K562 (cell line): Measurements from ENCODE around the gene C2CD2. TPM values are rescaled to one million over a fixed set of nuclear protein-coding genes. Genes with fewer than 3 reads are reported as not detected.
A peak's percentile ranks its signal among the peaks of the same experiment; 100 is the strongest.

Experiments
- ATAC-seq: fragments of 200-7000 bp; cut with Tn5 transposase; 3 replicates; pipeline ENCODE4 v1.9.1; 2020; ENCODE audit warnings: moderate library complexity
- BruUV-seq: library from RNA; stranded (reverse); fragments of 400-500 nt; replicated peaks from 2 replicates; lab custom pipeline; 2021; lab: Mats Ljungman, UMichigan
- CTCF ChIA-PET: fragments of 300-600 bp; formaldehyde crosslinking; extraction: SDS; loops from one replicate; lab custom pipeline; 2021; ENCODE audit warnings: low intra/inter-chr PET ratio; lab: Yijun Ruan, JAX
- POLR2A ChIA-PET: fragments of 300-600, 350-650 bp; sonication (Branson Sonifier 250); formaldehyde crosslinking; extraction: SDS; loops from one replicate; lab custom pipeline; 2021; ENCODE audit warnings: antibody characterized with exemption, inconsistent platforms; lab: Yijun Ruan, JAX
- DNase-seq, 4 experiments: peaks; one replicate each; pipeline versions ENCODE4 v3.0.0 to v3.0.0-alpha.2; 2011 to 2018; ENCODE audit warnings: low spot score in 3 of 4, mixed read lengths in 3 of 4; ENCODE audit errors: extremely low read depth in 1 of 4
- FAIRE-seq: peaks from 2 replicates; lab custom pipeline; 2011; peaks lifted over from hg19 to GRCh38; lab: Jason Lieb, UNC
- H2AFZ ChIP-seq: 2 replicates; pipeline ENCODE4 v1.6.0; 2011; ENCODE audit warnings: low read depth, low read length, control low read depth, inconsistent platforms
- H3K27ac ChIP-seq: fragments of 200-600 bp; 3 replicates; pipeline ENCODE4 v1.8.0; 2011; ENCODE audit warnings: low read depth, mild to moderate bottlenecking, control low read depth, inconsistent platforms, low read length, moderate library complexity, mixed read lengths; ENCODE audit errors: extremely low read depth
- H3K27me3 ChIP-seq, 2 experiments: fragments of 300-600 bp in 1 of 2; 2 replicates in 1 of 2; 3 replicates in 1 of 2; pipeline versions ENCODE4 v1.6.0 to v1.8.0; 2011; ENCODE audit warnings: inconsistent platforms in 2 of 2, low read length in 2 of 2, mild to moderate bottlenecking in 1 of 2, mixed read lengths in 1 of 2, moderate library complexity in 1 of 2; ENCODE audit not compliant: control insufficient read depth in 2 of 2, insufficient read depth in 2 of 2
- H3K36me3 ChIP-seq: fragments of 300-600 bp; 3 replicates; pipeline ENCODE4 v1.8.0; 2011; ENCODE audit warnings: mild to moderate bottlenecking, low read length, inconsistent platforms; ENCODE audit not compliant: control insufficient read depth, insufficient read depth
- H3K4me1 ChIP-seq, 2 experiments: fragments of 200-600 bp in 1 of 2; replicated peaks in 1 of 2; 2 replicates in 1 of 2; 3 replicates in 1 of 2; pipeline versions ENCODE4 v1.5.1 to v1.8.0; 2011; ENCODE audit warnings: inconsistent platforms in 2 of 2, low read length in 2 of 2, mild to moderate bottlenecking in 1 of 2, mixed read lengths in 1 of 2, moderate library complexity in 1 of 2; ENCODE audit not compliant: control insufficient read depth in 2 of 2, insufficient read depth in 2 of 2
- H3K4me2 ChIP-seq: 2 replicates; pipeline ENCODE4 v1.6.1; 2011; ENCODE audit warnings: low read length, control low read depth, inconsistent platforms, mixed read lengths; ENCODE audit not compliant: insufficient read depth
- H3K4me3 ChIP-seq: fragments of 200-600 bp; sonication (generic), shearing (Covaris generic); 2 replicates; pipeline ENCODE4 v1.5.1; 2016; ENCODE audit warnings: control low read depth, inconsistent platforms
- H3K79me2 ChIP-seq: fragments of 200-600 bp; 3 replicates; pipeline ENCODE4 v1.8.0; 2011; ENCODE audit warnings: low read length, inconsistent platforms; ENCODE audit not compliant: control insufficient read depth, insufficient read depth
- H3K9ac ChIP-seq, 2 experiments: 2 replicates each; pipeline versions ENCODE4 v1.6.0 to v1.6.1; 2011; ENCODE audit warnings: low read depth in 2 of 2, low read length in 2 of 2, control low read depth in 1 of 2, inconsistent platforms in 1 of 2, mild to moderate bottlenecking in 1 of 2, mixed read lengths in 1 of 2; ENCODE audit not compliant: insufficient read depth in 1 of 2
- H3K9me1 ChIP-seq: one replicate; pipeline ENCODE4 v1.6.0; 2011; ENCODE audit warnings: inconsistent platforms, mild to moderate bottlenecking, low read length, moderate library complexity; ENCODE audit not compliant: control insufficient read depth, insufficient read depth
- H3K9me3 ChIP-seq: replicated peaks from 2 replicates; pipeline ENCODE4 v1.5.1; 2011; ENCODE audit warnings: low read depth, low read length, inconsistent platforms; ENCODE audit not compliant: control insufficient read depth, insufficient read depth
- H4K20me1 ChIP-seq: replicated peaks from 2 replicates; pipeline ENCODE4 v1.6.1; 2011; ENCODE audit warnings: low read length, inconsistent platforms, mixed read lengths; ENCODE audit not compliant: control insufficient read depth, insufficient read depth
- CREM ChIP-seq: IDR thresholded peaks from 2 replicates; pipeline ENCODE4 v1.6.1; 2014; ENCODE audit warnings: antibody characterized with exemption, low read depth
- FOXM1 ChIP-seq, 2 experiments: fragments of 450-650 bp in 1 of 2; sonication (generic) in 1 of 2; formaldehyde crosslinking in 1 of 2; IDR thresholded peaks; 2 replicates each; pipeline versions ENCODE4 v1.6.1 to v1.9.0; 2017 to 2022; ENCODE audit warnings: low read depth in 2 of 2, mild to moderate bottlenecking in 2 of 2, missing genetic modification reagents in 1 of 2, moderate library complexity in 1 of 2
- GTF2E2 ChIP-seq: fragments of 200-800 bp; sonication (Bioruptor generic); IDR thresholded peaks from 2 replicates; pipeline ENCODE4 v1.6.1; 2016; ENCODE audit warnings: missing genetic modification characterization, missing compliant biosample characterization
- HMG20A ChIP-seq: fragments of 450-650 bp; formaldehyde crosslinking; conservative IDR thresholded peaks from 2 replicates; pipeline ENCODE4 v1.4.0; 2020; ENCODE audit warnings: mild to moderate bottlenecking, mixed read lengths
- KDM4B ChIP-seq, 2 experiments: fragments of 450-650 bp in 1 of 2; sonication (generic) in 1 of 2; IDR thresholded peaks; 2 replicates each; pipeline ENCODE4 v1.6.1; 2016 to 2017; ENCODE audit warnings: borderline replicate concordance in 2 of 2, antibody characterized with exemption in 1 of 2, low read depth in 1 of 2, mild to moderate bottlenecking in 1 of 2
- NCOA1 ChIP-seq: fragments of 450-650 bp; IDR thresholded peaks from 2 replicates; pipeline ENCODE4 v1.6.1; 2016; ENCODE audit warnings: low read depth
- RB1 ChIP-seq: fragments of 450-650 bp; IDR thresholded peaks from 2 replicates; pipeline ENCODE4 v1.6.1; 2017; ENCODE audit warnings: low read depth, mild to moderate bottlenecking
- SAFB ChIP-seq: fragments of 200-400 bp; formaldehyde crosslinking; IDR thresholded peaks from 2 replicates; pipeline ENCODE4 v1.6.1; 2017; ENCODE audit warnings: low read depth, low read length, borderline replicate concordance
- TEAD4 ChIP-seq, 2 experiments: sonication (generic) in 1 of 2; formaldehyde crosslinking in 1 of 2; IDR thresholded peaks; 2 replicates each; pipeline versions ENCODE4 v1.6.1 to v1.8.0; 2012 to 2022; ENCODE audit warnings: borderline replicate concordance in 1 of 2, inconsistent platforms in 1 of 2, low read length in 1 of 2, mild to moderate bottlenecking in 1 of 2, missing genetic modification reagents in 1 of 2
- ZC3H4 ChIP-seq: sonication (generic); formaldehyde crosslinking; IDR thresholded peaks from 2 replicates; pipeline ENCODE4 v1.9.0; 2021; ENCODE audit warnings: missing genetic modification reagents, borderline replicate concordance
- ZNF146 ChIP-seq: IDR thresholded peaks from one replicate; pipeline ENCODE4 v1.6.1; 2018; ENCODE audit warnings: missing compliant biosample characterization; ENCODE audit not compliant: unreplicated experiment
- ZNF224 ChIP-seq: sonication (generic); formaldehyde crosslinking; IDR thresholded peaks from 2 replicates; pipeline ENCODE4 v1.8.0; 2022; ENCODE audit warnings: mild to moderate bottlenecking, missing genetic modification reagents
- ZNF717 ChIP-seq: fragments of 250-450 bp; sonication (Bioruptor Pico); IDR thresholded peaks from 2 replicates; pipeline ENCODE4 v1.5.0; 2021
- WGBS: fragments of 100-300 bp; shearing (Covaris generic); methylation state at CpG from one replicate; pipeline ENCODE4 v1.1.6; 2016; ENCODE audit warnings: low coverage, mixed read lengths; ENCODE audit not compliant: insufficient coverage; ENCODE audit errors: missing lambda C conversion rate; 5-methylcytosine and 5-hydroxymethylcytosine counted together
- in situ Hi-C: fragments of 300-500 bp; cut with MboI; formaldehyde crosslinking; loops from 4 replicates; pipeline ENCODE4 v1.15.0; 2018; ENCODE audit warnings: inconsistent platforms, mixed read lengths
- intact Hi-C: fragments of 100-400 bp; cut with micrococcal nuclease; formaldehyde crosslinking; loops from 2 replicates; pipeline ENCODE4 v1.14.2; 2022
- polyA plus RNA-seq, 8 experiments: library from polyadenylated mRNA; depleted of rRNA in 4 of 8; stranded (reverse) in 5 of 8; unstranded in 3 of 8; fragments of >200 nt; fragmentation: Nextera tagmentation in 2 of 8; fragmentation: Illumina TruSeq in 1 of 8; extraction: Ambion mirVana in 2 of 8; extraction: Trizol in 1 of 8; gene quantifications; 2 replicates each; pipeline versions ENCODE4 v1.2.1 to v1.2.3, GENCODE V29; 2011 to 2014; ENCODE audit warnings: inconsistent platforms in 1 of 8, missing spikeins in 1 of 8
- total RNA-seq, 7 experiments: library from RNA; depleted of rRNA in 6 of 7; stranded (reverse); fragments of >200 nt in 6 of 7; fragmentation: Illumina TruSeq in 2 of 7; extraction: Trizol in 2 of 7; gene quantifications; 2 replicates each; pipeline versions ENCODE4 v1.2.1 to v1.2.3, GENCODE V29; 2011 to 2021; ENCODE audit warnings: low replicate concordance in 1 of 7
- TF ChIP-seq, protein P1 (sequence below), 2 experiments: fragments of 450-650 bp in 1 of 2; sonication (generic) in 1 of 2; formaldehyde crosslinking; conservative IDR thresholded peaks; 2 replicates each; pipeline versions ENCODE4 v1.4.0 to v1.8.1; 2020 to 2022; ENCODE audit warnings: mild to moderate bottlenecking in 1 of 2, missing genetic modification reagents in 1 of 2
- TF ChIP-seq, protein P2 (sequence below): fragments of 250-450 bp; sonication (Bioruptor Pico); IDR thresholded peaks from 2 replicates; pipeline ENCODE4 v1.8.0; 2022; ENCODE audit warnings: inconsistent platforms

C2CD2 gene
- total and polyA plus RNA-seq, 9 of the 15 experiments (the other 6 are each of a cell fraction or from before 2014, with no cell fraction given) = 1.3 to 21.6 (median 12.1) TPM

DNA sequence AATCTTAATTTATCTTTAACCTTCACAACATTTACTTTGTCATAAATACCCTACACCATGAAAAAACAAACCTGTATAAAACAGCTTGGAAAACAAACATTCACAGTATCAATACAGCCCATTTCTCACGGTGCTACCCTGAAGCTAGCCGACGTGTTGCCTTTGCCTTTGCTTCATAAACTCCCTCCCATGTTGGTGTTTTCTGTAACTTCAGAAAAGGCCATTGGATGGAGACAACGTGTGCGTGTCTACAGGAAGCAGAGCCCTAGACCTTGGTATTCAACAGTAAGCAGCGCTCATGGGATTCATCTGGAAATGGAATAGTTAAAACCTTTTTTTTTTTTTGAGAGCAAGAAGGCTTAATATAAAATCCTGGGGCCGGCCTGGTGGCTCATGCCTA is 67.5 kb downstream of the C2CD2 start:
- no peak overlapping the region for H2AFZ ChIP-seq
- H3K27ac ChIP-seq = no peak overlapping the region
- POLR2A ChIA-PET = no interaction called here
- H3K79me2 ChIP-seq = no peaks in the 10 kb centered on the region
- in situ Hi-C loops (no loop called here), intact Hi-C loops (no loop called here)
- peaks cover 0 to 3% of the 10 kb centered on the region in 2 experiments; a peak in 1 of 5 replicates for H3K4me1 ChIP-seq
- H3K9me3 ChIP-seq = no peaks in the 10 kb centered on the region
- 73% methylated on average over 7 of the region's 7 CpGs for WGBS
- no peak for FAIRE-seq
- DNase-seq = no peak
- no peak overlapping the region for H3K4me2 ChIP-seq
- CTCF ChIA-PET = no interaction called here
- no peak overlapping the region for H3K9ac ChIP-seq
- H3K36me3 ChIP-seq = no peaks in the 10 kb centered on the region; the same call in 2 of the 3 replicates
- TF ChIP-seq ZNF717 (no peak), SAFB (no peak), GTF2E2 (tag) (no peak), KDM4B (IDR thresholded peaks at IDR 0.05; ENCODE audit: borderline replicate concordance in 2 of 2, low read depth in 1 of 2) (no peak), ZNF146 (CRISPR knock-in tag) (no peak), CREM (no peak), ZNF224 (CRISPR knock-in tag) (no peak), NCOA1 (no peak), ZC3H4 (CRISPR knock-in tag) (no peak), FOXM1 (IDR thresholded peaks at IDR 0.05; ENCODE audit: low read depth) (no peak), FOXM1 (CRISPR knock-in tag; IDR thresholded peaks at IDR 0.05; ENCODE audit: low read depth) (no peak), RB1 (no peak), TEAD4 (IDR thresholded peaks at IDR 0.05; ENCODE audit: low read length) (no peak), TEAD4 (CRISPR knock-in tag; IDR thresholded peaks at IDR 0.05; ENCODE audit: borderline replicate concordance) (no peak), HMG20A (no peak)
- TF ChIP-seq, protein P1, sequence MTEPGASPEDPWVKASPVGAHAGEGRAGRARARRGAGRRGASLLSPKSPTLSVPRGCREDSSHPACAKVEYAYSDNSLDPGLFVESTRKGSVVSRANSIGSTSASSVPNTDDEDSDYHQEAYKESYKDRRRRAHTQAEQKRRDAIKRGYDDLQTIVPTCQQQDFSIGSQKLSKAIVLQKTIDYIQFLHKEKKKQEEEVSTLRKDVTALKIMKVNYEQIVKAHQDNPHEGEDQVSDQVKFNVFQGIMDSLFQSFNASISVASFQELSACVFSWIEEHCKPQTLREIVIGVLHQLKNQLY (CRISPR knock-in tag; conservative IDR thresholded peaks at IDR 0.05) = no peak
- TF ChIP-seq, protein P2, sequence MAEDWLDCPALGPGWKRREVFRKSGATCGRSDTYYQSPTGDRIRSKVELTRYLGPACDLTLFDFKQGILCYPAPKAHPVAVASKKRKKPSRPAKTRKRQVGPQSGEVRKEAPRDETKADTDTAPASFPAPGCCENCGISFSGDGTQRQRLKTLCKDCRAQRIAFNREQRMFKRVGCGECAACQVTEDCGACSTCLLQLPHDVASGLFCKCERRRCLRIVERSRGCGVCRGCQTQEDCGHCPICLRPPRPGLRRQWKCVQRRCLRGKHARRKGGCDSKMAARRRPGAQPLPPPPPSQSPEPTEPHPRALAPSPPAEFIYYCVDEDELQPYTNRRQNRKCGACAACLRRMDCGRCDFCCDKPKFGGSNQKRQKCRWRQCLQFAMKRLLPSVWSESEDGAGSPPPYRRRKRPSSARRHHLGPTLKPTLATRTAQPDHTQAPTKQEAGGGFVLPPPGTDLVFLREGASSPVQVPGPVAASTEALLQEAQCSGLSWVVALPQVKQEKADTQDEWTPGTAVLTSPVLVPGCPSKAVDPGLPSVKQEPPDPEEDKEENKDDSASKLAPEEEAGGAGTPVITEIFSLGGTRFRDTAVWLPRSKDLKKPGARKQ (CRISPR knock-in tag) = no peak
- no peaks in the 10 kb centered on the region for H3K27me3 ChIP-seq
- BruUV-seq = no TSS peak
- no peaks in the 10 kb centered on the region for H4K20me1 ChIP-seq
- H3K9me1 ChIP-seq = no peaks in the 10 kb centered on the region
- 0 out of 3 replicates have a peak, but pooled peaks have one; percentile 20 for ATAC-seq
- no peak overlapping the region for H3K4me3 ChIP-seq
